Breast epithelium (tissue), 3 donors: Measurements from ENCODE around the gene UBTD1.

Experiments
- CTCF ChIP-seq, 3 donors: fragments of 450-650 bp; IDR thresholded peaks; one replicate each; pipeline ENCODE4 v1.5.1; 2016 to 2017; ENCODE audit warnings: antibody characterized with exemption in 3 of 3, mild to moderate bottlenecking in 3 of 3, moderate library complexity in 3 of 3
- POLR2A ChIP-seq: fragments of 450-650 bp; IDR thresholded peaks from one replicate; pipeline ENCODE4 v1.6.1; 2016; ENCODE audit warnings: antibody characterized with exemption, mild to moderate bottlenecking, moderate library complexity

- TF ChIP-seq CTCF (IDR thresholded peaks at IDR 0.05) (no peak), POLR2A (no peak)
Measured at GRCh38 chr10:97465982-97466381, 32.7 kb upstream of the UBTD1 start.
